Measurements from ENCODE around the gene ACSF3.

DNA sequence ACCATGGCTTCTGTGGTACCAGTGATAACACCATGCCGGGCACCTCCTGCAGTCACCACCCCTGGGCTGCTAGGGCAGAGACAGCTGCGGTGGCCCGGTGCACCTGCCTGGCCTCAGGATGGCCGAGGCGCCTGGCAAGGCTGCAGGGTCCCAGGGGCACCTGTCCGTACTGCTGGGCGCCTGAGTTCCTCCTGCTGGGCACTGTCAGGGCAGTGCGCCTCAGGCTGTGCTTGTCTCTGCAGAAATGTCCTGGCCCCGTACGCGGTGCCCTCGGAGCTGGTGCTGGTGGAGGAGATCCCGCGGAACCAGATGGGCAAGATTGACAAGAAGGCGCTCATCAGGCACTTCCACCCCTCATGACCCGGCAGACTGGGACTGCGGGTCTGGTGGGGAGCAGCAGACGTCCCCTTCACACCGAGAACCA is 60.2 kb downstream of the ACSF3 start:
- TF ChIP-seq EZH2 (IDR thresholded peaks at IDR 0.05) (no peak), SIN3A (IDR thresholded peaks at IDR 0.05; ENCODE audit: low read depth) (no peak), SRF (IDR thresholded peaks at IDR 0.05; ENCODE audit: low read depth) (no peak), POLR2A (IDR thresholded peaks at IDR 0.05; ENCODE audit: borderline replicate concordance, extremely low read depth, insufficient read depth, insufficient read length) (no peak), CEBPB (IDR thresholded peaks at IDR 0.05; ENCODE audit: low read depth) (no peak), EGR1 (IDR thresholded peaks at IDR 0.05; ENCODE audit: low read depth) (no peak), JUND (IDR thresholded peaks at IDR 0.05) (no peak), EZH2phosphoT487 (IDR thresholded peaks at IDR 0.05; ENCODE audit: borderline replicate concordance) (no peak), ZNF274 (IDR thresholded peaks at IDR 0.05; ENCODE audit: low read depth, low read length) (no peak), POLR2AphosphoS5 (IDR thresholded peaks at IDR 0.05; ENCODE audit: low read depth, low read length) (no peak), YY1 (IDR thresholded peaks at IDR 0.05; ENCODE audit: extremely low read depth, insufficient replicate concordance, low read depth, low read length) (no peak)
- TF ChIP-seq, protein P1, sequence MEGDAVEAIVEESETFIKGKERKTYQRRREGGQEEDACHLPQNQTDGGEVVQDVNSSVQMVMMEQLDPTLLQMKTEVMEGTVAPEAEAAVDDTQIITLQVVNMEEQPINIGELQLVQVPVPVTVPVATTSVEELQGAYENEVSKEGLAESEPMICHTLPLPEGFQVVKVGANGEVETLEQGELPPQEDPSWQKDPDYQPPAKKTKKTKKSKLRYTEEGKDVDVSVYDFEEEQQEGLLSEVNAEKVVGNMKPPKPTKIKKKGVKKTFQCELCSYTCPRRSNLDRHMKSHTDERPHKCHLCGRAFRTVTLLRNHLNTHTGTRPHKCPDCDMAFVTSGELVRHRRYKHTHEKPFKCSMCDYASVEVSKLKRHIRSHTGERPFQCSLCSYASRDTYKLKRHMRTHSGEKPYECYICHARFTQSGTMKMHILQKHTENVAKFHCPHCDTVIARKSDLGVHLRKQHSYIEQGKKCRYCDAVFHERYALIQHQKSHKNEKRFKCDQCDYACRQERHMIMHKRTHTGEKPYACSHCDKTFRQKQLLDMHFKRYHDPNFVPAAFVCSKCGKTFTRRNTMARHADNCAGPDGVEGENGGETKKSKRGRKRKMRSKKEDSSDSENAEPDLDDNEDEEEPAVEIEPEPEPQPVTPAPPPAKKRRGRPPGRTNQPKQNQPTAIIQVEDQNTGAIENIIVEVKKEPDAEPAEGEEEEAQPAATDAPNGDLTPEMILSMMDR (IDR thresholded peaks at IDR 0.05 in 2 of 3, conservative IDR thresholded peaks at IDR 0.05 in 1 of 3; ENCODE audit: borderline replicate concordance in 1 of 3, insufficient read depth in 1 of 3, low read depth in 2 of 3, low read length in 2 of 3): no peak
- TF ChIP-seq, protein P2, sequence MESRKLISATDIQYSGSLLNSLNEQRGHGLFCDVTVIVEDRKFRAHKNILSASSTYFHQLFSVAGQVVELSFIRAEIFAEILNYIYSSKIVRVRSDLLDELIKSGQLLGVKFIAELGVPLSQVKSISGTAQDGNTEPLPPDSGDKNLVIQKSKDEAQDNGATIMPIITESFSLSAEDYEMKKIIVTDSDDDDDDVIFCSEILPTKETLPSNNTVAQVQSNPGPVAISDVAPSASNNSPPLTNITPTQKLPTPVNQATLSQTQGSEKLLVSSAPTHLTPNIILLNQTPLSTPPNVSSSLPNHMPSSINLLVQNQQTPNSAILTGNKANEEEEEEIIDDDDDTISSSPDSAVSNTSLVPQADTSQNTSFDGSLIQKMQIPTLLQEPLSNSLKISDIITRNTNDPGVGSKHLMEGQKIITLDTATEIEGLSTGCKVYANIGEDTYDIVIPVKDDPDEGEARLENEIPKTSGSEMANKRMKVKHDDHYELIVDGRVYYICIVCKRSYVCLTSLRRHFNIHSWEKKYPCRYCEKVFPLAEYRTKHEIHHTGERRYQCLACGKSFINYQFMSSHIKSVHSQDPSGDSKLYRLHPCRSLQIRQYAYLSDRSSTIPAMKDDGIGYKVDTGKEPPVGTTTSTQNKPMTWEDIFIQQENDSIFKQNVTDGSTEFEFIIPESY (IDR thresholded peaks at IDR 0.05; ENCODE audit: extremely low read depth, insufficient replicate concordance, low read length): no peak
- TF ChIP-seq, protein P3, sequence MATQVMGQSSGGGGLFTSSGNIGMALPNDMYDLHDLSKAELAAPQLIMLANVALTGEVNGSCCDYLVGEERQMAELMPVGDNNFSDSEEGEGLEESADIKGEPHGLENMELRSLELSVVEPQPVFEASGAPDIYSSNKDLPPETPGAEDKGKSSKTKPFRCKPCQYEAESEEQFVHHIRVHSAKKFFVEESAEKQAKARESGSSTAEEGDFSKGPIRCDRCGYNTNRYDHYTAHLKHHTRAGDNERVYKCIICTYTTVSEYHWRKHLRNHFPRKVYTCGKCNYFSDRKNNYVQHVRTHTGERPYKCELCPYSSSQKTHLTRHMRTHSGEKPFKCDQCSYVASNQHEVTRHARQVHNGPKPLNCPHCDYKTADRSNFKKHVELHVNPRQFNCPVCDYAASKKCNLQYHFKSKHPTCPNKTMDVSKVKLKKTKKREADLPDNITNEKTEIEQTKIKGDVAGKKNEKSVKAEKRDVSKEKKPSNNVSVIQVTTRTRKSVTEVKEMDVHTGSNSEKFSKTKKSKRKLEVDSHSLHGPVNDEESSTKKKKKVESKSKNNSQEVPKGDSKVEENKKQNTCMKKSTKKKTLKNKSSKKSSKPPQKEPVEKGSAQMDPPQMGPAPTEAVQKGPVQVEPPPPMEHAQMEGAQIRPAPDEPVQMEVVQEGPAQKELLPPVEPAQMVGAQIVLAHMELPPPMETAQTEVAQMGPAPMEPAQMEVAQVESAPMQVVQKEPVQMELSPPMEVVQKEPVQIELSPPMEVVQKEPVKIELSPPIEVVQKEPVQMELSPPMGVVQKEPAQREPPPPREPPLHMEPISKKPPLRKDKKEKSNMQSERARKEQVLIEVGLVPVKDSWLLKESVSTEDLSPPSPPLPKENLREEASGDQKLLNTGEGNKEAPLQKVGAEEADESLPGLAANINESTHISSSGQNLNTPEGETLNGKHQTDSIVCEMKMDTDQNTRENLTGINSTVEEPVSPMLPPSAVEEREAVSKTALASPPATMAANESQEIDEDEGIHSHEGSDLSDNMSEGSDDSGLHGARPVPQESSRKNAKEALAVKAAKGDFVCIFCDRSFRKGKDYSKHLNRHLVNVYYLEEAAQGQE (IDR thresholded peaks at IDR 0.05; ENCODE audit: low read depth): no peak
